Activated T-cell treated with anti-CD3 and anti-CD28 coated beads, Interleukin-2, amount 50 U/mL, for 24 hours (primary cell): ENCODE measurements around the gene CDC42BPB.
"Not testable (repeated sequence)": the region's sequence is repeated elsewhere in the genome, so short reads cannot be mapped to it uniquely, and the experiment has no call there.

ENCODE experiments used
- DNase-seq: peaks from one replicate; pipeline ENCODE4 v3.0.0-alpha.2; 2020
- H3K27ac Mint-ChIP-seq: 2 replicates; pipeline ENCODE4 v1.8.0; 2020; ENCODE audit warnings: mild to moderate bottlenecking, mixed read lengths
- H3K27me3 Mint-ChIP-seq: 2 replicates; pipeline ENCODE4 v1.8.0; 2020; ENCODE audit warnings: mixed read lengths
- H3K36me3 Mint-ChIP-seq: 2 replicates; pipeline ENCODE4 v1.8.0; 2020; ENCODE audit warnings: low read depth, mixed read lengths
- H3K4me1 Mint-ChIP-seq: 2 replicates; pipeline ENCODE4 v1.8.0; 2020; ENCODE audit warnings: low read depth, mixed read lengths
- H3K4me3 Mint-ChIP-seq: 2 replicates; pipeline ENCODE4 v1.8.0; 2020; ENCODE audit warnings: mild to moderate bottlenecking, moderate library complexity, mixed read lengths
- H3K9me3 Mint-ChIP-seq: 2 replicates; pipeline ENCODE4 v1.8.0; 2020; ENCODE audit warnings: mixed read lengths

CDC42BPB gene

DNA sequence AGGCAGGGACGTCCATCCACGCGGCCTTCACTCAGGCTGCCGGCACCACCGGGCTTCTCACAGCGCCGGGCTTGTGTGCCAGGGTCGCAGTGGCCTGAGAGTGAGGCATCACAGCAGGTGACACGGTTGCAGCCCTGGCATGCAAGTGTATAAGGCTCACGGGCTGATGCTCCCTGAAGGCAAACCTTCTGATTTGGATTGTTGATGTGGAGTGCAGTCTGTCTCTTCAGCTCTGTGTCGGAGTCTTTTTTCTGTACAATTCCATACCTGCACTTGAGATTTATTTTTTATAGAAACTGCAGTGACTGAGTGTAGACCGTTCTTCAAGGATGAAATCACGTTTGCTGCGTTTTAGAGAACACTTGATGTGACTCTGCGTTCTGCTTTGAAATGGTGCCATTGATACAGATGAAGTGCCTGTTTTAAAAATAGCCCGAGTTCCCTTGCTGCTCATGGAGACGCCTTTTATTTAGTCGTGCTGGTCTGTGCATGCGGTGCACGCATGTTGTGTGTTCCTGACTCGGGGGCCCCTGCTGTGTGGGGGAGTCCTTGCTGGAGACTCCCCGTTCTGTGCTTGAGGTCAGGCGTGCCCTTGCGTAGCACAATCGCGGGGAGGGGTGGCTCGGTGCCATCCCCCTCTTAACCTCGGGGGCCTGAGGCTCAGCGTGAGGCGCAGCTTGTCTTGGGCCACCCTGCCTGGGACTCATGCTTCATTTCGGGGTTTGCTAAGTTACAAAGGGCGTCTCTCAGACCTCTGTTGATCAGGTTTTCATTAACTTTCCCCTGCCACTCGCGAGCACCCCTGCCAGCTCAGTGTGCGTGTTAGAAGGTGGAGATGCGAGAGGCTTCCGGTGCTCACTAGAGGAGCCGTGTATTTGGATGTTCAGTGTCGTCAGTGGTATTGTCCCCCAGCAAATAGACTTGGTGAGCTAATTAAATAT, 156.4 kb downstream of the CDC42BPB start:
- Mint-ChIP-seq H3K4me3 (no peak overlapping the region), H3K27me3 (no peaks in the 10 kb centered on the region), H3K36me3 (peaks cover 95% of the 10 kb centered on the region)

DNA sequence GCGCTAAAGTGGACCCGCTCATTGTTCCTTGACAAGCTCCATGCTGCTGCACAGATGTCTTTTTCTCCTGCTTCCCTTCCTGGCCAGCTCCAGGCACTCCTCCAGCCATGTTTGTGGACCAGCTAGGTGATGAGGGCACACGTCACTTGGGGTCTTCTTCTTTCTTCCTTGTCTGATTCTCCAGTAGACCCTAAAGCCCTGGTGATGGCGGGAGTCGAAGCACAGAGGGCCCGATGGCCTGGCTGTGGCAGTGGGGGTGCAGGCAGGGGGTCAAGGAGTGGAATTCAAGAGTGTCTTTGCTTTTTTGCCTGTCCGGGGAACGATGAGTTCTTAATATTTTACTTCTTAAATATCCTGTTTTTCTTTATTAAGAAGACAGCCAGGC, 157.8 kb downstream of the CDC42BPB start:
- Mint-ChIP-seq H3K27me3 (no peaks in the 10 kb centered on the region), H3K4me3 (no peak overlapping the region), H3K27ac (peak overlapping the region; percentile 51), H3K9me3 (no peaks in the 10 kb centered on the region), H3K4me1 (peaks cover 25% of the 10 kb centered on the region), H3K36me3 (peaks cover 99% of the 10 kb centered on the region)
- no peak for DNase-seq

More for the DNA sequence above, 156.4 kb downstream of the CDC42BPB start:
- DNase-seq, result no peak
- peak overlapping the region; percentile 88 for H3K27ac Mint-ChIP-seq
- H3K9me3 Mint-ChIP-seq, result no peaks in the 10 kb centered on the region
- peaks cover 25% of the 10 kb centered on the region for H3K4me1 Mint-ChIP-seq

GRCh38 chr14:102898776-102899515, 158.4 kb downstream of the CDC42BPB start:
- H3K36me3 Mint-ChIP-seq, result peaks cover 99% of the 10 kb centered on the region
- H3K4me1 Mint-ChIP-seq, result peaks cover 25% of the 10 kb centered on the region
- no peaks in the 10 kb centered on the region for H3K27me3 Mint-ChIP-seq
- no peak for DNase-seq
- no peaks in the 10 kb centered on the region for H3K9me3 Mint-ChIP-seq
- peak overlapping the region; percentile 69 for H3K27ac Mint-ChIP-seq
- H3K4me3 Mint-ChIP-seq, result no peak overlapping the region

- H3K27ac Mint-ChIP-seq, result peak overlapping the region; percentile 69
- H3K27me3 Mint-ChIP-seq, result no peaks in the 10 kb centered on the region
- DNase-seq, result no peak
- peaks cover 25% of the 10 kb centered on the region for H3K4me1 Mint-ChIP-seq
- H3K4me3 Mint-ChIP-seq, result no peak overlapping the region
- no peaks in the 10 kb centered on the region for H3K9me3 Mint-ChIP-seq
- peaks cover 99% of the 10 kb centered on the region for H3K36me3 Mint-ChIP-seq
Observed at GRCh38 chr14:102898298-102898697, 159.1 kb downstream of the CDC42BPB start.

DNA sequence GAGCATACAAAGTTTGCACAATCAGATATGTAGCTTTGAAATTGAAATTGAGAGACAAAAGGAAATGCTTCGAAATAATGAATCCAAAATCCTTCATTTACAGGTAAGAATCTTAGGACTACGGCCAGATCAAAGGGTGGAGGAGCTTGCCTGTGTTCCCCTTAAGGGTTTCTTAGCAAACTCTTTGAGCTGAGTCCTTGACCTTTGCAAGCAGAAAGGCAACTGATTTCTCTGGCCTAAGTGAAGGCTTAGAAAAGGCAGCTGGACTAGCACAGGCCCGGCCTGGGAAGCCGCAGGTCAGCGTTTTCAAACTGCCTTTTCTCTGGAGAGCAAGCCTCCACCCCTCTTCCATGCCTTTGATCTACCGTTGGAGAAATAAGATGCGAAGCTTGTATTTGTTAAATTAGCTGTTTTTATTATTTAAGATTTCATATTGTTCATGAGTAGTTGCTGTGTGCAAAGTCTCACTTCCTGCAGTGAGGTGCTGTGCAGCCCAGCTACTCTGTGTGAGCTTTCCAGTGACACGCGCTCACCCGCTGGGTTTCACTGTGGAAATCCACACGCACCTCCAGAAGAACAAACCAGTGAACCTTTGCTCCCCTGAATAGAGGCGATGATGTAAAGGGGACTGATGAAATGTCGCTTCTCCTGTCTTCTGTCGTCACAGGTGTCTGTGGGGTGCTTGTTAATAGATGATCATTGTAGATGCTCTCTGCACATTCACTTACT, 159.9 kb downstream of the CDC42BPB start:
- Mint-ChIP-seq H3K27me3 (no peaks in the 10 kb centered on the region), H3K4me3 (no peak overlapping the region), H3K9me3 (no peaks in the 10 kb centered on the region), H3K4me1 (peaks cover 25% of the 10 kb centered on the region), H3K36me3 (peaks cover 99% of the 10 kb centered on the region), H3K27ac (peak overlapping the region; percentile 73)
- no peak for DNase-seq

- H3K4me1 Mint-ChIP-seq, result peaks cover 25% of the 10 kb centered on the region
- H3K27ac Mint-ChIP-seq, result peak overlapping the region; percentile 52
- not testable (repeated sequence) for H3K4me3 Mint-ChIP-seq, DNase-seq, H3K9me3 Mint-ChIP-seq, H3K27me3 Mint-ChIP-seq
- peaks cover 99% of the 10 kb centered on the region for H3K36me3 Mint-ChIP-seq
Observed at GRCh38 chr14:102896735-102897134, 160.6 kb downstream of the CDC42BPB start.

DNA sequence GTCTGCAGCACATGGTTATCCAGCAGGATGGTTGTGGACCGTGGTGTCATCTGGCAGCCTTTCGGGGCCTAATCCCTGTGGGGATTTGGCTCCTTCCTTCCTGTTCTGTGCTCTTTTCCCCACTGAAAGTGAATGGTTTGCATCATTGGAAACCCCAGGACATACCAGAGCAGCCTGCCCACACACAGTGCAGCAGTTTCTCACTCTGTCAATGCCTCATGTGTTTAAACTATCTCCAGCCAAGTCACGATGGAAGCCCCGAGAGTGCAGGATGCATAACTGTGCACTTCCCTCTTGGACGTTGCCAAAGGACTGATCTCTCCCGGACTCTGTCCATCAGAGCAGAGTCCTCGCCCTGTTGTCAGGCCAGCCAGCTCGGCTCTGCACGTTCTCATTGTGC, 163.9 kb downstream of the CDC42BPB start:
- no peaks in the 10 kb centered on the region for H3K9me3 Mint-ChIP-seq
- no peaks in the 10 kb centered on the region for H3K27me3 Mint-ChIP-seq
- peaks cover 93% of the 10 kb centered on the region for H3K36me3 Mint-ChIP-seq
- peaks cover 3% of the 10 kb centered on the region for H3K4me1 Mint-ChIP-seq
- H3K27ac Mint-ChIP-seq, result peak overlapping the region; percentile 32
- no peak overlapping the region for H3K4me3 Mint-ChIP-seq
- DNase-seq, result no peak

DNA sequence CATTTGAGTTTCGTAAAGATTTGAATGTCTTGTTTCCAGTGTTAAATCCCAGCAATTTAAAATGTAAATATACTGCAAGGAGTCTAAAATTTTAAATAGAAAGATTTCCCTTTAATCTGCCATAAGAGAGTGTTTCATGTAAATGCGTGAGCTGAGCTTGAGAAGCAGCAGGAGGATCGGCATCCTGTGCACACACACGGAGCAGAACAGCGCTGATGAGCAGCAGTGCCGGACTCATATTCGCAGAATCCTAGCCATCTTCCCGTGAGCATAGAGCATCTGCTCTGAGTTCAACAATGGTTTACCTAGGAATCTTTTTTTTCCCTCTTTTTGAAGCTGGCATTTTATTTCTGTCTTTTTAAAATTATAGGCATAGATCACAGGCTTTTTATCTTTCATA, 164.7 kb downstream of the CDC42BPB start:
- no peaks in the 10 kb centered on the region for H3K27me3 Mint-ChIP-seq
- no peaks in the 10 kb centered on the region for H3K4me1 Mint-ChIP-seq
- no peak overlapping the region for H3K27ac Mint-ChIP-seq
- DNase-seq, result no peak
- H3K4me3 Mint-ChIP-seq, result no peak overlapping the region
- H3K9me3 Mint-ChIP-seq, result no peaks in the 10 kb centered on the region
- peaks cover 95% of the 10 kb centered on the region for H3K36me3 Mint-ChIP-seq

DNA sequence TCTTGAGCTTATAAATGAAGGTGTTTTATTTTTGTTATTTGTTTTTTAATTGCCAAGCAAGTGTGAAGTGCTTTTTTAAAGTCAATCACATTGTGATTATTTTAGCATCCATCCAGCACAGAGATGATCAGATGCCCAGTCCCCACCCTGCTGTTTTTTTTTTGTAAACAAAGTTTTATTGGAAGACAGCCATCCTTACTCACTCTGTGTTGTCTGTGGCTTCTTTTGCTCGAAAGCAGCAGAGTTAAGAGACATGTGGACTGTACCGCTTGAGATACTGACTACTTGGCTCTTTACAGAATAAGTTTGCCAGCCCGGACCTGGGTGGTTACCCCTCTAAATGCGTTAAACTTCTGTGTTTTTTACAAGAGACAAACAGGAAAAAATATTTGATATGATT, 165.8 kb downstream of the CDC42BPB start:
- no peaks in the 10 kb centered on the region for H3K27me3 Mint-ChIP-seq
- no peak for DNase-seq
- no peak overlapping the region for H3K27ac Mint-ChIP-seq
- no peak overlapping the region for H3K4me3 Mint-ChIP-seq
- no peaks in the 10 kb centered on the region for H3K9me3 Mint-ChIP-seq
- no peaks in the 10 kb centered on the region for H3K4me1 Mint-ChIP-seq
- H3K36me3 Mint-ChIP-seq, result peaks cover 95% of the 10 kb centered on the region

GRCh38 chr14:102891111-102891510, 166.2 kb downstream of the CDC42BPB start:
- H3K9me3 Mint-ChIP-seq, result no peaks in the 10 kb centered on the region
- H3K4me1 Mint-ChIP-seq, result no peaks in the 10 kb centered on the region
- H3K4me3 Mint-ChIP-seq, result no peak overlapping the region
- no peak for DNase-seq
- H3K27me3 Mint-ChIP-seq, result no peaks in the 10 kb centered on the region
- H3K27ac Mint-ChIP-seq, result no peak overlapping the region
- peaks cover 95% of the 10 kb centered on the region for H3K36me3 Mint-ChIP-seq

GRCh38 chr14:102889615-102890014, 167.7 kb downstream of the CDC42BPB start:
- no peaks in the 10 kb centered on the region for H3K9me3 Mint-ChIP-seq
- peak overlapping the region; percentile 45 for H3K27ac Mint-ChIP-seq
- no peak overlapping the region for H3K4me3 Mint-ChIP-seq
- no peaks in the 10 kb centered on the region for H3K27me3 Mint-ChIP-seq
- no peak for DNase-seq
- peaks cover 2% of the 10 kb centered on the region for H3K4me1 Mint-ChIP-seq
- peaks cover 95% of the 10 kb centered on the region for H3K36me3 Mint-ChIP-seq

- no peaks in the 10 kb centered on the region for H3K27me3 Mint-ChIP-seq
- no peak for DNase-seq
- H3K4me1 Mint-ChIP-seq, result peaks cover 6% of the 10 kb centered on the region
- peaks cover 93% of the 10 kb centered on the region for H3K36me3 Mint-ChIP-seq
- peak overlapping the region; percentile 40 for H3K27ac Mint-ChIP-seq
- no peaks in the 10 kb centered on the region for H3K9me3 Mint-ChIP-seq
- H3K4me3 Mint-ChIP-seq, result no peak overlapping the region
Observed at GRCh38 chr14:102888748-102889147, 168.6 kb downstream of the CDC42BPB start.

DNA sequence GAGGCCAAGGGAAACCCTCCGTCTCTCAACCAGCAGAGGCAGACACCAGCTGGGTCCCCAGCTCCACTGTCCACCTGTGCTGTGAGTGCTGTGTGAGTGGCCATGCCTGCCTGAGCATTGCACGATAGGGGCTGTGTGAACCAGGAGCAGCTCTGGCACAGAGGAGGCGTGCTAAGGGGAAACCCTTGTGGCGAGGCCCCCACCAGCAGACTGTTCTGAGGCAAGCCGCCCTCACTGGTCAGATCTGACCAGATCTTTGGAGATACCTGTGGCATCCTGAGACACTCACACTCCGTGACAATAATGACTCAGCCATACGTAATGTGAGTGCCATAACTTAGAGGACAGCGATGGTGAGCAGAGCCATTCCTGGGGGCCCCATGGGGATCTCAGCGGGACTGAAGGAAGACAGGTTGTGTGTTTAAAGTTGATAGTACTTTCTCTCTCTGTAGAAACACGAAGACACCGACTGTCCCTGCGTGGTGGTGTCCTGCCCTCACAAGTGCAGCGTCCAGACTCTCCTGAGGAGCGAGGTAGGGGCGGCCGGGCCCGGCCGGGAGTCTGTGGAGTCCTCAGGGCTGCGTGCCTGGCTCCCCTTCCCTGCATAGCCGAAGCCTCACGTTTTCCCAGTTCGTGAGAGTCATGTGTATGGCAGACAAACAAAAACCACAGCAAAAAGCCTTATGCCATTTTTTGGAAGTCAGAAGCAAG, 171.5 kb downstream of the CDC42BPB start:
- peaks cover 28% of the 10 kb centered on the region for H3K4me1 Mint-ChIP-seq
- no peaks in the 10 kb centered on the region for H3K27me3 Mint-ChIP-seq
- no peaks in the 10 kb centered on the region for H3K9me3 Mint-ChIP-seq
- no peak overlapping the region for H3K4me3 Mint-ChIP-seq
- H3K27ac Mint-ChIP-seq, result peak overlapping the region; percentile 64
- H3K36me3 Mint-ChIP-seq, result peaks cover 93% of the 10 kb centered on the region
- DNase-seq, result no peak

GRCh38 chr14:102883554-102883953, 173.8 kb downstream of the CDC42BPB start:
- Mint-ChIP-seq H3K4me3 (no peak overlapping the region), H3K27me3 (no peaks in the 10 kb centered on the region), H3K4me1 (peaks cover 28% of the 10 kb centered on the region), H3K36me3 (peaks cover 88% of the 10 kb centered on the region), H3K27ac (peak overlapping the region; percentile 89), H3K9me3 (no peaks in the 10 kb centered on the region)
- DNase-seq, result peak; percentile 22
